A549 (cell line): ENCODE data around the gene MAZ. TPM values are rescaled to one million over a fixed set of nuclear protein-coding genes. Genes with fewer than 3 reads are reported as not detected.

Experiments used
- ATAC-seq, 2 experiments: fragments of 200-7000 bp in 1 of 2; fragments of >200 bp in 1 of 2; cut with Nextera tagmentation in 1 of 2; cut with Tn5 transposase in 1 of 2; 3 replicates each; pipeline versions ENCODE4 v1.8.0 to v1.9.1; 2018 to 2020; ENCODE audit warnings: mild to moderate bottlenecking in 1 of 2, moderate library complexity in 1 of 2
- CTCF ChIA-PET: fragments of 300-600 bp; sonication (Branson Sonifier 250); formaldehyde crosslinking; extraction: SDS; loops from one replicate; lab custom pipeline; 2021; ENCODE audit warnings: antibody characterized with exemption, inconsistent platforms; lab: Yijun Ruan, JAX
- POLR2A ChIA-PET: fragments of 350-600 bp; formaldehyde crosslinking; extraction: SDS; loops from one replicate; lab custom pipeline; 2021; ENCODE audit warnings: antibody characterized with exemption, inconsistent platforms; lab: Yijun Ruan, JAX
- DNase-seq, 2 experiments: peaks; one replicate each; pipeline versions ENCODE4 v3.0.0 to v3.0.0-alpha.2; 2011 to 2016; ENCODE audit warnings: low read depth in 1 of 2, low spot score in 1 of 2
- FAIRE-seq: peaks from 2 replicates; lab custom pipeline; 2011; peaks lifted over from hg19 to GRCh38; lab: Jason Lieb, UNC
- H3K27ac ChIP-seq, 2 experiments: fragments of >200 bp; sonication (Bioruptor Twin); formaldehyde crosslinking; 3 replicates each; pipeline ENCODE4 v1.5.1; 2016 to 2017
- H3K4me1 ChIP-seq: fragments of >200 bp; sonication (Bioruptor Twin); formaldehyde crosslinking; 3 replicates; pipeline ENCODE4 v1.6.1; 2016
- H3K4me2 ChIP-seq: fragments of >200 bp; sonication (Bioruptor Twin); formaldehyde crosslinking; 3 replicates; pipeline ENCODE4 v1.6.1; 2016
- H3K4me3 ChIP-seq: fragments of >200 bp; sonication (Bioruptor Twin); formaldehyde crosslinking; 3 replicates; pipeline ENCODE4 v1.5.1; 2016
- H3K9me3 ChIP-seq: fragments of >200 bp; sonication (Bioruptor Twin); formaldehyde crosslinking; 3 replicates; pipeline ENCODE4 v1.6.1; 2016
- BHLHE40 ChIP-seq: IDR thresholded peaks from 2 replicates; pipeline ENCODE4 v1.6.1; 2012; ENCODE audit warnings: low read depth, low read length, inconsistent platforms
- CEBPB ChIP-seq, 2 experiments: fragments of >200 bp in 1 of 2; sonication (Bioruptor Twin) in 1 of 2; formaldehyde crosslinking in 1 of 2; IDR thresholded peaks; 2 replicates each; pipeline ENCODE4 v1.6.1; 2012 to 2016
- EHMT2 ChIP-seq: fragments of 200-600 bp; sonication (generic); IDR thresholded peaks from 2 replicates; pipeline ENCODE4 v1.6.1; 2016; ENCODE audit warnings: antibody characterized with exemption, low read depth, mild to moderate bottlenecking, moderate library complexity
- EP300 ChIP-seq, 2 experiments: fragments of >200 bp; sonication (Bioruptor Twin); formaldehyde crosslinking; IDR thresholded peaks; 2 replicates in 1 of 2; 3 replicates in 1 of 2; pipeline ENCODE4 v1.6.1; 2016 to 2017
- ESRRA ChIP-seq: fragments of 150-350 bp; IDR thresholded peaks from 2 replicates; pipeline ENCODE4 v1.6.1; 2014; ENCODE audit warnings: mild to moderate bottlenecking, low read length, borderline replicate concordance
- FOSB ChIP-seq: fragments of 250-450 bp; sonication (Bioruptor Pico); IDR thresholded peaks from 2 replicates; pipeline ENCODE4 v1.5.0; 2020; ENCODE audit warnings: mild to moderate bottlenecking, moderate library complexity
- FOSL2 ChIP-seq, 2 experiments: fragments of 450-650 bp in 1 of 2; fragments of >200 bp in 1 of 2; sonication (Bioruptor Twin) in 1 of 2; formaldehyde crosslinking; IDR thresholded peaks; 2 replicates each; pipeline versions ENCODE4 v1.5.0 to v1.6.1; 2016 to 2020; ENCODE audit warnings: mild to moderate bottlenecking in 1 of 2, moderate library complexity in 1 of 2
- HOXA7 ChIP-seq: fragments of 250-450 bp; sonication (Bioruptor Pico); IDR thresholded peaks from 2 replicates; pipeline ENCODE4 v1.5.0; 2020; ENCODE audit warnings: mild to moderate bottlenecking, moderate library complexity
- HOXB13 ChIP-seq: fragments of 250-450 bp; sonication (Bioruptor Pico); IDR thresholded peaks from 2 replicates; pipeline ENCODE4 v1.5.0; 2020; ENCODE audit warnings: low read depth, mild to moderate bottlenecking, moderate library complexity
- HOXB5 ChIP-seq: fragments of 250-450 bp; sonication (Bioruptor Pico); IDR thresholded peaks from 2 replicates; pipeline ENCODE4 v1.5.0; 2020; ENCODE audit warnings: mild to moderate bottlenecking, moderate library complexity
- KDM5A ChIP-seq: fragments of 200-600 bp; sonication (generic); IDR thresholded peaks from 2 replicates; pipeline ENCODE4 v1.6.1; 2016; ENCODE audit warnings: antibody characterized with exemption, mild to moderate bottlenecking
- POLR2A ChIP-seq: IDR thresholded peaks from 2 replicates; pipeline ENCODE4 v1.6.1; 2012; ENCODE audit warnings: mild to moderate bottlenecking, low read length
- TFCP2L1 ChIP-seq: fragments of 250-450 bp; sonication (Bioruptor Pico); IDR thresholded peaks from 2 replicates; pipeline ENCODE4 v1.5.0; 2021; ENCODE audit warnings: mild to moderate bottlenecking
- WGBS: methylation state at CpG from one replicate; pipeline ENCODE4 v1.1.6; 2017; ENCODE audit errors: missing lambda C conversion rate; 5-methylcytosine and 5-hydroxymethylcytosine counted together
- polyA plus RNA-seq, 4 experiments: library from polyadenylated mRNA; depleted of rRNA in 3 of 4; stranded (reverse); fragments of >200 nt; fragmentation: RNase III in 1 of 4; extraction: RNeasy Plus Mini Kit Qiagen cat#74134 plus additional on column Dnase treatment in 1 of 4; gene quantifications; 2 replicates in 3 of 4; 3 replicates in 1 of 4; pipeline ENCODE4 v1.2.3, GENCODE V29; 2011 to 2017
- TF ChIP-seq, protein P1 (sequence below): fragments of >200 bp; sonication (Bioruptor Twin); formaldehyde crosslinking; IDR thresholded peaks from 2 replicates; pipeline ENCODE4 v1.6.1; 2016
- TF ChIP-seq, protein P2 (sequence below): fragments of 450-650 bp; IDR thresholded peaks from 2 replicates; pipeline ENCODE4 v1.6.1; 2014; ENCODE audit warnings: antibody characterized with exemption
- TF ChIP-seq, protein P3 (sequence below): fragments of 200-600 bp; sonication (generic); IDR thresholded peaks from 2 replicates; pipeline ENCODE4 v1.6.1; 2016; ENCODE audit warnings: antibody characterized with exemption, mild to moderate bottlenecking, moderate library complexity
- TF ChIP-seq, protein P4 (sequence below): fragments of >200 bp; sonication (Bioruptor Twin); formaldehyde crosslinking; IDR thresholded peaks from 3 replicates; pipeline ENCODE4 v1.5.1; 2016

Gene MAZ
- polyA plus RNA-seq, 2 of the 4 experiments (the other 2 are of a cell fraction): 79.6 to 231 TPM

DNA sequence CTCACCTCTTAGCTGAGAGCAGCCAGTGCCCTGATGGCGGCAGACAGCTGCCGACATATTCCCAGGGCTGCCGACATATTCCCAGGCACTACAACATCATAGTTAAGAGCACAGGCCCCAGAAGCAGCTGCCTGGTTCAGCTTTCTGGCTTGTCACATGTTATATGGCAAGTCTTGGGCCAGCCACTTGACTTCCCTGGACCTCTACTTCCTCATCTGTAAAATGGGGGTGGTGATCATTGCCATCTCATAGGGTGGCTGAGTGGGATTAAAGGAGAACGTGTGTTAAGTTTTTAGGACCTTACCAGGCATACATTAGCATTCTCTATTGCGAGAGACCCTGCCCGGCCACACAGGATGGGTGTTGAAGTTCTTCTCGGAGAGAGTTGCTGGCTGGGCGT lies 37.6 kb downstream of the MAZ start (continued):
- TF ChIP-seq, protein P1, sequence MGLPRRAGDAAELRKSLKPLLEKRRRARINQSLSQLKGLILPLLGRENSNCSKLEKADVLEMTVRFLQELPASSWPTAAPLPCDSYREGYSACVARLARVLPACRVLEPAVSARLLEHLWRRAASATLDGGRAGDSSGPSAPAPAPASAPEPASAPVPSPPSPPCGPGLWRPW: no peak
- TF ChIP-seq, protein P2, sequence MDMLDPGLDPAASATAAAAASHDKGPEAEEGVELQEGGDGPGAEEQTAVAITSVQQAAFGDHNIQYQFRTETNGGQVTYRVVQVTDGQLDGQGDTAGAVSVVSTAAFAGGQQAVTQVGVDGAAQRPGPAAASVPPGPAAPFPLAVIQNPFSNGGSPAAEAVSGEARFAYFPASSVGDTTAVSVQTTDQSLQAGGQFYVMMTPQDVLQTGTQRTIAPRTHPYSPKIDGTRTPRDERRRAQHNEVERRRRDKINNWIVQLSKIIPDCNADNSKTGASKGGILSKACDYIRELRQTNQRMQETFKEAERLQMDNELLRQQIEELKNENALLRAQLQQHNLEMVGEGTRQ: no peak
- no peak for TF ChIP-seq HOXA7 (CRISPR knock-in tag)

DNA sequence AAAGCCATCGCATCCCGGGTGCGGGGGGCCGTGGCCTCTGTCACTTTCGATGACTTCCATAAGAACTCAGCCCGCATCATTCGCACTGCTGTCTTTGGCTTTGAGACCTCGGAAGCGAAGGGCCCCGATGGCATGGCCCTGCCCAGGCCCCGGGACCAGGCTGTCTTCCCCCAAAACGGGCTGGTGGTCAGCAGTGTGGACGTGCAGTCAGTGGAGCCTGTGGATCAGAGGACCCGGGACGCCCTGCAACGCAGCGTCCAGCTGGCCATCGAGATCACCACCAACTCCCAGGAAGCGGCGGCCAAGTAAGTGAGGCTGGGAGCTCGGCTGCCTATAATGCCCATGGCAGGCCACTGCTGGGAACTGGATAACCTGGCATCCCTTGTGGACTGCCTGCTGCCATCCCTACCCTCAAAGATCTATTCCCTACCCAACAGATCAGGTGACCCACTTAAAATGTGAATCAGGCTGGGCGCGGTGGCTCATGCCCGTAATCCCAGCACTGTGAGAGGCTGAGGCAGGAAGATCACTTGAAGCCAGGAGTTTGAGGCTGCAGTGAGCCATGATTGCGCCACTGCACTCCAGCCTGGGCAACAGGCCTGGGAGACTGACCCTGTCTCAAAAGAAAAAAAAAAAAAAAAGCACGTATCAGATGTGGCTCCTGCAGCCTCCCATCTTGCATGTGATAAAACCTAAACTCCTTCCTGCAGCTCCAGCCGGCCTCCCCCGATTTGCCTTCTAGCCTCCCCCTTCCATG lies 38.4 kb downstream of the MAZ start:
- Histone ChIP-seq H3K4me1 (no peaks in the 10 kb centered on the region), H3K27ac (no peak overlapping the region), H3K9me3 (no peaks in the 10 kb centered on the region), H3K4me2 (no peak overlapping the region), H3K4me3 (no peak overlapping the region)
- ATAC-seq: no peak
- no peak for DNase-seq
- TF ChIP-seq ESRRA: no peak
- TF ChIP-seq, protein P1: no peak
- no peak for TF ChIP-seq EP300 (IDR thresholded peaks at IDR 0.05)
- no peak for TF ChIP-seq POLR2A
- no peak for TF ChIP-seq EHMT2
- TF ChIP-seq KDM5A: no peak
- no peak for TF ChIP-seq TFCP2L1 (CRISPR knock-in tag)
- no peak for TF ChIP-seq HOXB13 (CRISPR knock-in tag)
- no peak for TF ChIP-seq FOSB (CRISPR knock-in tag)
- TF ChIP-seq, protein P2: no peak
- TF ChIP-seq HOXB5 (CRISPR knock-in tag): no peak
- no peak for TF ChIP-seq FOSL2 (IDR thresholded peaks at IDR 0.05)
- no peak for TF ChIP-seq FOSL2 (CRISPR knock-in tag; IDR thresholded peaks at IDR 0.05)
- no peak for TF ChIP-seq BHLHE40
- TF ChIP-seq, protein P3, sequence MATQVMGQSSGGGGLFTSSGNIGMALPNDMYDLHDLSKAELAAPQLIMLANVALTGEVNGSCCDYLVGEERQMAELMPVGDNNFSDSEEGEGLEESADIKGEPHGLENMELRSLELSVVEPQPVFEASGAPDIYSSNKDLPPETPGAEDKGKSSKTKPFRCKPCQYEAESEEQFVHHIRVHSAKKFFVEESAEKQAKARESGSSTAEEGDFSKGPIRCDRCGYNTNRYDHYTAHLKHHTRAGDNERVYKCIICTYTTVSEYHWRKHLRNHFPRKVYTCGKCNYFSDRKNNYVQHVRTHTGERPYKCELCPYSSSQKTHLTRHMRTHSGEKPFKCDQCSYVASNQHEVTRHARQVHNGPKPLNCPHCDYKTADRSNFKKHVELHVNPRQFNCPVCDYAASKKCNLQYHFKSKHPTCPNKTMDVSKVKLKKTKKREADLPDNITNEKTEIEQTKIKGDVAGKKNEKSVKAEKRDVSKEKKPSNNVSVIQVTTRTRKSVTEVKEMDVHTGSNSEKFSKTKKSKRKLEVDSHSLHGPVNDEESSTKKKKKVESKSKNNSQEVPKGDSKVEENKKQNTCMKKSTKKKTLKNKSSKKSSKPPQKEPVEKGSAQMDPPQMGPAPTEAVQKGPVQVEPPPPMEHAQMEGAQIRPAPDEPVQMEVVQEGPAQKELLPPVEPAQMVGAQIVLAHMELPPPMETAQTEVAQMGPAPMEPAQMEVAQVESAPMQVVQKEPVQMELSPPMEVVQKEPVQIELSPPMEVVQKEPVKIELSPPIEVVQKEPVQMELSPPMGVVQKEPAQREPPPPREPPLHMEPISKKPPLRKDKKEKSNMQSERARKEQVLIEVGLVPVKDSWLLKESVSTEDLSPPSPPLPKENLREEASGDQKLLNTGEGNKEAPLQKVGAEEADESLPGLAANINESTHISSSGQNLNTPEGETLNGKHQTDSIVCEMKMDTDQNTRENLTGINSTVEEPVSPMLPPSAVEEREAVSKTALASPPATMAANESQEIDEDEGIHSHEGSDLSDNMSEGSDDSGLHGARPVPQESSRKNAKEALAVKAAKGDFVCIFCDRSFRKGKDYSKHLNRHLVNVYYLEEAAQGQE: no peak
- TF ChIP-seq CEBPB (IDR thresholded peaks at IDR 0.05): no peak
- TF ChIP-seq, protein P4, sequence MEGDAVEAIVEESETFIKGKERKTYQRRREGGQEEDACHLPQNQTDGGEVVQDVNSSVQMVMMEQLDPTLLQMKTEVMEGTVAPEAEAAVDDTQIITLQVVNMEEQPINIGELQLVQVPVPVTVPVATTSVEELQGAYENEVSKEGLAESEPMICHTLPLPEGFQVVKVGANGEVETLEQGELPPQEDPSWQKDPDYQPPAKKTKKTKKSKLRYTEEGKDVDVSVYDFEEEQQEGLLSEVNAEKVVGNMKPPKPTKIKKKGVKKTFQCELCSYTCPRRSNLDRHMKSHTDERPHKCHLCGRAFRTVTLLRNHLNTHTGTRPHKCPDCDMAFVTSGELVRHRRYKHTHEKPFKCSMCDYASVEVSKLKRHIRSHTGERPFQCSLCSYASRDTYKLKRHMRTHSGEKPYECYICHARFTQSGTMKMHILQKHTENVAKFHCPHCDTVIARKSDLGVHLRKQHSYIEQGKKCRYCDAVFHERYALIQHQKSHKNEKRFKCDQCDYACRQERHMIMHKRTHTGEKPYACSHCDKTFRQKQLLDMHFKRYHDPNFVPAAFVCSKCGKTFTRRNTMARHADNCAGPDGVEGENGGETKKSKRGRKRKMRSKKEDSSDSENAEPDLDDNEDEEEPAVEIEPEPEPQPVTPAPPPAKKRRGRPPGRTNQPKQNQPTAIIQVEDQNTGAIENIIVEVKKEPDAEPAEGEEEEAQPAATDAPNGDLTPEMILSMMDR: no peak
- WGBS: 88% methylated on average over 27 of the region's 28 CpGs
- POLR2A ChIA-PET: interaction anchor here (0.8 kb wide), 1 partner anchor 11 kb away, joined by 3 read pairs; no protein-coding TSS in a partner anchor
- no peak for FAIRE-seq
- CTCF ChIA-PET: interaction anchor here (1.1 to 26.2 kb wide), 3 partner anchors 26 to 178 kb away, joined by 3 to 568 read pairs (median 4); partner anchors contain the start of genes MAZ, MVP, PAGR1 and PRRT2
